ENCODE data around the gene NOVA2. TPM values are rescaled to one million over a fixed set of nuclear protein-coding genes. Genes with fewer than 3 reads are reported as not detected.

Gene NOVA2
- total and polyA plus RNA-seq, 2 of the 8 experiments (the other 6 are each of a cell fraction or from before 2014, with no cell fraction given): 3.2 to 24.6 TPM

GRCh38 chr19:45919678-45920077 lies 54.0 kb downstream of the NOVA2 start:
- no peak overlapping the region for H3K14ac ChIP-seq (ENCODE audit: insufficient read length)
- H3K27me3 ChIP-seq (replicated peaks in 1 of 4; ENCODE audit: control insufficient read depth in 3 of 4, extremely low read depth in 1 of 4, insufficient read depth in 3 of 4, low read length in 3 of 4): no peaks in the 10 kb centered on the region
- H2BK5ac ChIP-seq (ENCODE audit: low read depth, low read length): no peak overlapping the region
- CTCF ChIA-PET (ENCODE audit: partially characterized antibody): interaction anchor here (0.6 to 1.3 kb wide), 4 partner anchors 13 to 109 kb away, joined by 3 read pairs; no protein-coding TSS in a partner anchor
- no peak overlapping the region for H3K4me2 ChIP-seq (ENCODE audit: insufficient read depth in 1 of 2, low read depth in 2 of 2, low read length in 2 of 2)
- 89% methylated on average over 6 of the region's 7 CpGs; no CpG with 5 or more reads in 1 of the 2 experiments for WGBS, 2 experiments (ENCODE audit: extremely low coverage in 1 of 2, insufficient coverage in 1 of 2, insufficient read length in 1 of 2, insufficient replicate concordance in 2 of 2, low coverage in 1 of 2, low lambda C conversion rate in 2 of 2, missing lambda C conversion rate in 1 of 2)
- no peaks in the 10 kb centered on the region for H4K20me1 ChIP-seq (replicated peaks in 1 of 2; ENCODE audit: control insufficient read depth in 1 of 2, insufficient read depth in 2 of 2, low read length in 2 of 2)
- no peak overlapping the region for H4K91ac ChIP-seq (replicated peaks; ENCODE audit: insufficient read length, low read length)
- no peaks in the 10 kb centered on the region for H3K36me3 ChIP-seq (ENCODE audit: control insufficient read depth in 2 of 4, insufficient read depth in 4 of 4, low read length in 3 of 4)
- no peaks in the 10 kb centered on the region for H3K9me3 ChIP-seq (ENCODE audit: insufficient read depth in 2 of 2, low read depth in 1 of 2, low read length in 1 of 2)
- no peak overlapping the region for H3K4me3 ChIP-seq (ENCODE audit: extremely low read depth in 1 of 4, insufficient read depth in 2 of 4, low read depth in 3 of 4, low read length in 4 of 4)
- H2AFZ ChIP-seq (ENCODE audit: low read length): no peak overlapping the region
- H3K23ac ChIP-seq (ENCODE audit: insufficient read length): no peak overlapping the region
- H2BK120ac ChIP-seq (replicated peaks; ENCODE audit: low read depth, low read length): no peak overlapping the region
- H2AK5ac ChIP-seq (ENCODE audit: low read depth, low read length): no peak overlapping the region
- no peak overlapping the region for H3K4ac ChIP-seq (replicated peaks; ENCODE audit: insufficient read length, low read depth, low read length)
- no peak for DNase-seq (ENCODE audit: low read depth in 1 of 2, low spot score in 2 of 2)
- no peak overlapping the region for H2BK15ac ChIP-seq (ENCODE audit: low read length)
- H3K79me2 ChIP-seq (ENCODE audit: control insufficient read depth in 1 of 2, insufficient read depth in 2 of 2, low read length in 2 of 2): no peaks in the 10 kb centered on the region
- POLR2A ChIA-PET (ENCODE audit: partially characterized antibody): interaction anchor here (1.5 kb wide), 1 partner anchor 16 kb away, joined by 3 read pairs; no protein-coding TSS in a partner anchor
- H3K23me2 ChIP-seq (ENCODE audit: low read depth, low read length): no peaks in the 10 kb centered on the region
- H4K5ac ChIP-seq (ENCODE audit: insufficient read length, low read depth, low read length): no peak overlapping the region
- no peak overlapping the region for H3K9ac ChIP-seq (replicated peaks in 1 of 4; ENCODE audit: extremely low read depth in 1 of 4, low read depth in 3 of 4, low read length in 3 of 4)
- H3K79me1 ChIP-seq (ENCODE audit: low read depth, low read length): no peaks in the 10 kb centered on the region
- TF ChIP-seq RAD21 (IDR thresholded peaks at IDR 0.05 in 1 of 2, conservative IDR thresholded peaks at IDR 0.05 in 1 of 2; ENCODE audit: low read depth in 2 of 2, low read length in 2 of 2): no peak
- no peak for TF ChIP-seq KDM4A (IDR thresholded peaks at IDR 0.05; ENCODE audit: low read depth, low read length, severe bottlenecking)
- H4K8ac ChIP-seq (ENCODE audit: extremely low read depth, insufficient read depth, low read length): no peak overlapping the region
- H2BK20ac ChIP-seq (ENCODE audit: low read length): no peak overlapping the region
- H3K56ac ChIP-seq (replicated peaks; ENCODE audit: insufficient read length, low read depth, low read length): no peak overlapping the region
- no peaks in the 10 kb centered on the region; a peak in 2 of 7 replicates for H3K4me1 ChIP-seq (replicated peaks in 1 of 4; ENCODE audit: control insufficient read depth in 3 of 4, insufficient read depth in 4 of 4, low read length in 3 of 4)
- H2BK12ac ChIP-seq (ENCODE audit: low read depth, low read length): no peak overlapping the region; the same call in 1 of the 2 replicates
- H3K18ac ChIP-seq (ENCODE audit: extremely low read depth, low read length): no peak overlapping the region
- no peak for FAIRE-seq
- H3K27ac ChIP-seq (ENCODE audit: low read depth, low read length): no peak overlapping the region
